Fibroblast of lung (primary cell): ENCODE results near the gene MLPH. TPM values are rescaled to one million over a fixed set of nuclear protein-coding genes. Genes with fewer than 3 reads are reported as not detected.
A peak's percentile ranks its signal among the peaks of the same experiment; 100 is the strongest.

Experiments used
- DNase-seq, 2 donors: peaks; one replicate each; pipeline versions ENCODE4 v3.0.0 to v3.0.0-alpha.2; 2010; ENCODE audit warnings: low read depth in 2 of 2
- H2AFZ ChIP-seq: 2 replicates; pipeline ENCODE4 v1.5.1; 2012; ENCODE audit warnings: low read length, control low read depth, inconsistent platforms
- H3K27ac ChIP-seq: 2 replicates; pipeline ENCODE4 v1.5.1; 2011; ENCODE audit warnings: low read length, control low read depth; ENCODE audit not compliant: insufficient read depth
- H3K27me3 ChIP-seq: 2 replicates; pipeline ENCODE4 v1.5.1; 2011; ENCODE audit warnings: mild to moderate bottlenecking, low read length; ENCODE audit not compliant: control insufficient read depth, insufficient read depth
- H3K36me3 ChIP-seq: 2 replicates; pipeline ENCODE4 v1.5.1; 2011; ENCODE audit warnings: low read length; ENCODE audit not compliant: control insufficient read depth, insufficient read depth
- H3K4me1 ChIP-seq: 2 replicates; pipeline ENCODE4 v1.5.1; 2011; ENCODE audit warnings: low read length; ENCODE audit not compliant: control insufficient read depth, insufficient read depth; ENCODE audit errors: extremely low read depth
- H3K4me2 ChIP-seq: 2 replicates; pipeline ENCODE4 v1.5.1; 2011; ENCODE audit warnings: low read length, control low read depth; ENCODE audit not compliant: insufficient read depth; ENCODE audit errors: extremely low read depth
- H3K4me3 ChIP-seq, 4 experiments: fragments of 200-600 bp in 1 of 4; sonication (generic) in 1 of 4; replicated peaks in 1 of 4; 2 replicates each; pipeline ENCODE4 v1.5.1; 2011 to 2016; ENCODE audit warnings: low read length in 4 of 4, low read depth in 3 of 4, mild to moderate bottlenecking in 3 of 4, control low read depth in 2 of 4, inconsistent platforms in 1 of 4, mixed read lengths in 1 of 4; ENCODE audit not compliant: insufficient read depth in 1 of 4; ENCODE audit errors: control extremely low read depth in 1 of 4
- H3K79me2 ChIP-seq: 2 replicates; pipeline ENCODE4 v1.5.1; 2012; ENCODE audit warnings: mild to moderate bottlenecking, low read length, inconsistent platforms; ENCODE audit not compliant: control insufficient read depth, insufficient read depth
- H3K9ac ChIP-seq: 2 replicates; pipeline ENCODE4 v1.5.1; 2011; ENCODE audit warnings: mild to moderate bottlenecking, low read length, control low read depth; ENCODE audit not compliant: insufficient read depth
- H3K9me3 ChIP-seq: 2 replicates; pipeline ENCODE4 v1.5.1; 2012; ENCODE audit warnings: low read depth, low read length; ENCODE audit not compliant: control insufficient read depth, insufficient read depth
- H4K20me1 ChIP-seq: 2 replicates; pipeline ENCODE4 v1.5.1; 2011; ENCODE audit warnings: low read length; ENCODE audit not compliant: control insufficient read depth, insufficient read depth; ENCODE audit errors: extremely low read depth
- CTCF ChIP-seq, 2 donors: IDR thresholded peaks in 1 of 2; conservative IDR thresholded peaks in 1 of 2; 1 replicate in 1 of 2; 2 replicates in 1 of 2; pipeline ENCODE4 v1.5.1; 2011 to 2012; ENCODE audit warnings: low read length in 2 of 2, control low read depth in 1 of 2, inconsistent platforms in 1 of 2, low read depth in 1 of 2, mild to moderate bottlenecking in 1 of 2
- EZH2 ChIP-seq: IDR thresholded peaks from 2 replicates; pipeline ENCODE4 v1.5.1; 2012; ENCODE audit warnings: low read length, control low read depth, mild to moderate bottlenecking; ENCODE audit errors: missing control alignments
- polyA plus RNA-seq, 2 donors: library from polyadenylated mRNA; depleted of rRNA in 1 of 2; stranded (reverse) in 1 of 2; unstranded in 1 of 2; fragments of >200 nt; gene quantifications; 2 replicates each; pipeline ENCODE4 v1.2.1, GENCODE V29; 2011 to 2012; ENCODE audit warnings: missing spikeins in 1 of 2
- total RNA-seq: library from RNA; depleted of rRNA; stranded (reverse); fragments of >200 nt; gene quantifications from 2 replicates; pipeline ENCODE4 v1.2.1, GENCODE V29; 2014

MLPH gene
- total and polyA plus RNA-seq, 2 donors (not counting 1 experiment from before 2014, with no cell fraction given) = 3.1 to 10.7 TPM

DNA sequence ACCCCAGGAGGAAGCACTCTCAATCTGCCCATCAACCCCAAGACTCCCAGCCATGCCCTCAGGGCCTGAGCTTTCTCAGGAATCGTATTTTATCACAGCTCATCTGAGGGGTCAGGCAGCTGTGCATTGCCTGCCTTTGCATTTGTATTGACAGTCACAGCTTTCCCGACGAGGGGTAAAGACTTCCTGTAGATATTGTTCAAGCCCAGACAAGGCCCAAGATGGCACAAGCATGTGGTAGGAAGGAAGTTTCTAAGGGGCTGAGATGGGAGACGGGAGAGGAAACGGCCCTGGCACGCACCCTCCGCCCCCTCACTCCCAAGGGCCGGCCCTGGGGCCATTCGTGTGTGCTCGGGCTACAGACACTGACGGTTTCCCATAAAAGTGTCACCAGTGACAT lies 45.1 kb downstream of the MLPH start:
- H3K9me3 ChIP-seq = no peaks in the 10 kb centered on the region
- no peak overlapping the region for H3K9ac ChIP-seq
- no peaks in the 10 kb centered on the region for H3K27me3 ChIP-seq
- no peaks in the 10 kb centered on the region for H3K79me2 ChIP-seq
- TF ChIP-seq CTCF (conservative IDR thresholded peaks at IDR 0.05 in 1 of 2, IDR thresholded peaks at IDR 0.05 in 1 of 2; ENCODE audit: low read depth in 1 of 2, low read length in 2 of 2) = no peak
- TF ChIP-seq EZH2 = no peak
- H3K4me2 ChIP-seq = no peak overlapping the region
- H3K27ac ChIP-seq = no peak overlapping the region
- DNase-seq = no peak
- H3K4me3 ChIP-seq = no peak overlapping the region
- H2AFZ ChIP-seq = no peak overlapping the region
- no peaks in the 10 kb centered on the region for H3K36me3 ChIP-seq
- no peaks in the 10 kb centered on the region for H3K4me1 ChIP-seq
- H4K20me1 ChIP-seq = no peaks in the 10 kb centered on the region

GRCh38 chr2:237533668-237534161 lies 46.7 kb downstream of the MLPH start:
- Histone ChIP-seq H3K9me3 (no peaks in the 10 kb centered on the region), H3K9ac (no peak overlapping the region), H2AFZ (no peak overlapping the region), H3K4me1 (no peaks in the 10 kb centered on the region), H4K20me1 (no peaks in the 10 kb centered on the region), H3K4me2 (no peak overlapping the region), H3K4me3 (no peak overlapping the region), H3K27ac (no peak overlapping the region), H3K36me3 (no peaks in the 10 kb centered on the region), H3K79me2 (no peaks in the 10 kb centered on the region), H3K27me3 (no peaks in the 10 kb centered on the region)
- DNase-seq = peak in 1 of 2 donors; percentile 75
- no peak for TF ChIP-seq CTCF (conservative IDR thresholded peaks at IDR 0.05 in 1 of 2, IDR thresholded peaks at IDR 0.05 in 1 of 2; ENCODE audit: low read depth in 1 of 2, low read length in 2 of 2)
- TF ChIP-seq EZH2 = no peak

- H4K20me1 ChIP-seq = no peaks in the 10 kb centered on the region
- H2AFZ ChIP-seq = no peak overlapping the region
- no peak overlapping the region for H3K4me3 ChIP-seq
- H3K79me2 ChIP-seq = no peaks in the 10 kb centered on the region
- no peak for DNase-seq
- TF ChIP-seq CTCF (conservative IDR thresholded peaks at IDR 0.05 in 1 of 2, IDR thresholded peaks at IDR 0.05 in 1 of 2; ENCODE audit: low read depth in 1 of 2, low read length in 2 of 2) = no peak
- no peak for TF ChIP-seq EZH2
- no peaks in the 10 kb centered on the region for H3K36me3 ChIP-seq
- no peaks in the 10 kb centered on the region for H3K9me3 ChIP-seq
- H3K4me2 ChIP-seq = no peak overlapping the region
- no peak overlapping the region for H3K27ac ChIP-seq
- no peaks in the 10 kb centered on the region for H3K4me1 ChIP-seq
- H3K27me3 ChIP-seq = no peaks in the 10 kb centered on the region
- no peak overlapping the region for H3K9ac ChIP-seq
Measured at GRCh38 chr2:237534380-237534779, 47.3 kb downstream of the MLPH start.
